Measurements from ENCODE around the gene HFE. TPM values are rescaled to one million over a fixed set of nuclear protein-coding genes. Genes with fewer than 3 reads are reported as not detected.
"Not testable (repeated sequence)": the region's sequence is repeated elsewhere in the genome, so short reads cannot be mapped to it uniquely, and the experiment has no call there.

Gene HFE
- total and polyA plus RNA-seq, 2 of the 13 experiments (the other 11 are each of a cell fraction or from before 2014, with no cell fraction given): 3.7 to 6.3 TPM

- H3K9me3 ChIP-seq (ENCODE audit: low read length); CTCF ChIA-PET (ENCODE audit: low intra/inter-chr PET ratio, low total read pairs); H3K4me3 ChIP-seq (replicated peaks in 1 of 3; ENCODE audit: insufficient read depth in 1 of 3, low read depth in 2 of 3, low read length in 3 of 3); BruUV-seq (replicated peaks); H3K36me3 ChIP-seq (replicated peaks in 1 of 2; ENCODE audit: control insufficient read depth in 1 of 2, insufficient read depth in 2 of 2, low read length in 2 of 2); DNase-seq (ENCODE audit: low spot score); H3K27me3 ChIP-seq (ENCODE audit: control insufficient read depth in 1 of 2, insufficient read depth in 2 of 2, low read length in 2 of 2); ATAC-seq; FAIRE-seq; H2AFZ ChIP-seq (ENCODE audit: low read length): not testable (repeated sequence)
- POLR2A ChIA-PET: interaction anchor here (1.7 to 2.9 kb wide), 2 partner anchors 16 to 37 kb away, joined by 6 to 35 read pairs; a partner anchor contains a TSS
- intact Hi-C loops (cut with micrococcal nuclease; ENCODE audit: unreplicated experiment) (loop anchor here (5.0 kb wide), 1 partner anchor 1717 kb away; a partner anchor contains a TSS), in situ Hi-C loops (cut with HindIII; ENCODE audit: extremely low pct_ligation_motif_present, low pct_unique_long_range_greater_than_20kb) (loop anchor here (5.0 kb wide), 2 partner anchors 37 to 77 kb away; a partner anchor contains a TSS)
- Histone ChIP-seq H3K27ac (ENCODE audit: extremely low read length, insufficient read depth, low read length) (peak overlapping the region; percentile 93), H3K9ac (ENCODE audit: insufficient read depth, low read depth, low read length) (0 out of 2 replicates have a peak overlapping the region, but pooled peaks have one; percentile 92), H3K79me2 (ENCODE audit: insufficient read depth, low read length) (peaks cover 12% of the 10 kb centered on the region), H3K4me2 (ENCODE audit: low read depth, low read length) (peak overlapping the region; percentile 82), H4K20me1 (ENCODE audit: insufficient read depth, low read length) (peaks cover 11% of the 10 kb centered on the region), H3K4me1 (ENCODE audit: insufficient read depth, low read length) (peaks cover 46% of the 10 kb centered on the region)
- peak; percentile 25; the same call in 1 of the 2 replicates for TF ChIP-seq ZNF687 (CRISPR knock-in tag; IDR thresholded peaks at IDR 0.05)
- 0 out of 2 replicates have a peak, but pooled peaks have one; percentile 17 for TF ChIP-seq ZBTB38 (CRISPR knock-in tag; IDR thresholded peaks at IDR 0.05)
- TF ChIP-seq GABPB1 (CRISPR knock-in tag; IDR thresholded peaks at IDR 0.05): peak; percentile 22; the same call in 1 of the 2 replicates
- peak; percentile 16; the same call in 1 of the 2 replicates for TF ChIP-seq ZNF460 (CRISPR knock-in tag; IDR thresholded peaks at IDR 0.05; ENCODE audit: borderline replicate concordance)
- peak; percentile 51; the same call in 1 of the 2 replicates for TF ChIP-seq ZNF501 (CRISPR knock-in tag; IDR thresholded peaks at IDR 0.05)
- WGBS (ENCODE audit: low lambda C conversion rate): 94% methylated on average over 8 of the region's 8 CpGs
These were observed 32.9 kb downstream of the HFE start for GRCh38 chr6:26120115-26120514.
